ENCODE measurements around the gene NSL1. TPM values are rescaled to one million over a fixed set of nuclear protein-coding genes. Genes with fewer than 3 reads are reported as not detected.

Gene NSL1
- polyA plus RNA-seq, 1 donor (not counting 4 experiments of a cell fraction or from before 2014, with no cell fraction given) = 25.5 TPM

DNA sequence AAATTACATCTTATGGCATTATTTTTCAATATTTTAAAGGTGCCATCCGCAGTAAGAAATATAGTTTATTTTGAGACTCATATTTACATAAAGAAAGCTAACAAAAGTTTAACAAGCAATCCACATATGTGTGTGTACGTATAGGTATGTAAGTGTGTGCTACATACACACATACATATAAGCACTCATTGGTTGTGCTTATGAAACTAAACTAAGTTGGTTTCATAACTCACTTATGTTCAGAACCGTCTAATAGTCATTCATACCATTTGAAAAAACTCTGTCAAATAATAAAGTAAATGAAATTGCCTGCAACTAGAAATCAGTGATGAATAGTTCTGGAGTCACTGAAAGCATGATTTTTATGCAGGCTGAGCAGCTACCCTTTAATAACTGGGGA lies 14.2 kb upstream of the NSL1 start:
- no peaks in the 10 kb centered on the region for H3K36me3 ChIP-seq (ENCODE audit: control insufficient read depth in 2 of 2, extremely low read depth in 1 of 2, insufficient read depth in 2 of 2, low read length in 2 of 2)

DNA sequence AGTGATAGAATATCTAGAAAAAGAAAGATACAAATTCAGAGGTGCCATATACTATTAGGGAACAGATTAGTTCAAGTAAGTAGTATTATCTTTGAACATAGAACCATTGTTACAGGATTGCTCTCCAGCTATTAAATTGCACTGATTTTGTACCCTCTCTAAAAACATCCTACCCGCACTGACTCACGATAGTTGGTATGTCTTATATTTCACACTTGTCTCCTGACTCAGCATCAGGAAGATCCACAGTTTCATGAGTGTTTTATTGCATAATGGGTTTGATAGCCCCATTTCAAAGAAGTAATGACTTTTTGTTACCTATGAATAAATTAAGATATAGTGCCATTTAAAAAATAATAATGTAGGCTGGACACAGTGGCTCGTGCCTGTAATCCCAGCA lies 6.1 kb upstream of the NSL1 start:
- no peaks in the 10 kb centered on the region for H3K79me2 ChIP-seq (ENCODE audit: control insufficient read depth, insufficient read depth, low read length)
- H3K9me1 ChIP-seq (ENCODE audit: control insufficient read depth, extremely low read depth, insufficient read depth, low read length) = no peaks in the 10 kb centered on the region
- H3K27ac ChIP-seq (ENCODE audit: control insufficient read depth, insufficient read depth, low read length) = no peak overlapping the region
- H3K4me2 ChIP-seq (ENCODE audit: control insufficient read depth, extremely low read depth, insufficient read depth, low read depth, low read length) = no peak overlapping the region
- TF ChIP-seq EZH2 (IDR thresholded peaks at IDR 0.05; ENCODE audit: low read length) = no peak
- TF ChIP-seq, protein P1, sequence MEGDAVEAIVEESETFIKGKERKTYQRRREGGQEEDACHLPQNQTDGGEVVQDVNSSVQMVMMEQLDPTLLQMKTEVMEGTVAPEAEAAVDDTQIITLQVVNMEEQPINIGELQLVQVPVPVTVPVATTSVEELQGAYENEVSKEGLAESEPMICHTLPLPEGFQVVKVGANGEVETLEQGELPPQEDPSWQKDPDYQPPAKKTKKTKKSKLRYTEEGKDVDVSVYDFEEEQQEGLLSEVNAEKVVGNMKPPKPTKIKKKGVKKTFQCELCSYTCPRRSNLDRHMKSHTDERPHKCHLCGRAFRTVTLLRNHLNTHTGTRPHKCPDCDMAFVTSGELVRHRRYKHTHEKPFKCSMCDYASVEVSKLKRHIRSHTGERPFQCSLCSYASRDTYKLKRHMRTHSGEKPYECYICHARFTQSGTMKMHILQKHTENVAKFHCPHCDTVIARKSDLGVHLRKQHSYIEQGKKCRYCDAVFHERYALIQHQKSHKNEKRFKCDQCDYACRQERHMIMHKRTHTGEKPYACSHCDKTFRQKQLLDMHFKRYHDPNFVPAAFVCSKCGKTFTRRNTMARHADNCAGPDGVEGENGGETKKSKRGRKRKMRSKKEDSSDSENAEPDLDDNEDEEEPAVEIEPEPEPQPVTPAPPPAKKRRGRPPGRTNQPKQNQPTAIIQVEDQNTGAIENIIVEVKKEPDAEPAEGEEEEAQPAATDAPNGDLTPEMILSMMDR (optimal IDR thresholded peaks at IDR 0.05 in 1 of 3, IDR thresholded peaks at IDR 0.05 in 1 of 3, conservative IDR thresholded peaks at IDR 0.05 in 1 of 3; ENCODE audit: extremely low read depth in 1 of 3, insufficient read depth in 2 of 3, low read length in 3 of 3) = no peak
- dilution Hi-C loops (cut with MboI; ENCODE audit: extremely low pct_ligation_motif_present, low sequenced_read_pairs) = no loop called here
- peaks cover 0 to 7% of the 10 kb centered on the region in 2 experiments for H3K36me3 ChIP-seq (ENCODE audit: control insufficient read depth in 2 of 2, extremely low read depth in 1 of 2, insufficient read depth in 2 of 2, low read length in 2 of 2)
- no peak overlapping the region for H2AFZ ChIP-seq (ENCODE audit: control insufficient read depth, low read length)
- no peak overlapping the region for H3K4me3 ChIP-seq (ENCODE audit: control insufficient read depth in 2 of 3, extremely low read depth in 1 of 3, insufficient read depth in 2 of 3, low read depth in 1 of 3, low read length in 3 of 3)
- no peaks in the 10 kb centered on the region for H4K20me1 ChIP-seq (ENCODE audit: control insufficient read depth, extremely low read depth, insufficient read depth, low read length)
- no peak overlapping the region for H3K9ac ChIP-seq (ENCODE audit: control insufficient read depth, extremely low read depth, insufficient read depth, low read length)
- H3K9me3 ChIP-seq (ENCODE audit: control insufficient read depth, low read depth, low read length) = no peaks in the 10 kb centered on the region
- no peaks in the 10 kb centered on the region for H3K27me3 ChIP-seq (ENCODE audit: control insufficient read depth, extremely low read depth, insufficient read depth, low read length)
- H3K4me1 ChIP-seq (ENCODE audit: control insufficient read depth, extremely low read depth, insufficient read depth, low read length) = peaks cover 2% of the 10 kb centered on the region
- FAIRE-seq = no peak
- no peak for DNase-seq (ENCODE audit: low read depth, low spot score)

More for the DNA sequence above, 14.2 kb upstream of the NSL1 start:
- H4K20me1 ChIP-seq (ENCODE audit: control insufficient read depth, extremely low read depth, insufficient read depth, low read length) = no peaks in the 10 kb centered on the region
- no peaks in the 10 kb centered on the region for H3K27me3 ChIP-seq (ENCODE audit: control insufficient read depth, extremely low read depth, insufficient read depth, low read length)
- no peak overlapping the region for H3K4me3 ChIP-seq (ENCODE audit: control insufficient read depth in 2 of 3, extremely low read depth in 1 of 3, insufficient read depth in 2 of 3, low read depth in 1 of 3, low read length in 3 of 3)
- H2AFZ ChIP-seq (ENCODE audit: control insufficient read depth, low read length) = no peak overlapping the region
- dilution Hi-C loops (cut with MboI; ENCODE audit: extremely low pct_ligation_motif_present, low sequenced_read_pairs) = no loop called here
- DNase-seq (ENCODE audit: low read depth, low spot score) (no peak), FAIRE-seq (no peak)
- no peaks in the 10 kb centered on the region for H3K9me1 ChIP-seq (ENCODE audit: control insufficient read depth, extremely low read depth, insufficient read depth, low read length)
- H3K4me1 ChIP-seq (ENCODE audit: control insufficient read depth, extremely low read depth, insufficient read depth, low read length) = no peaks in the 10 kb centered on the region
- H3K9me3 ChIP-seq (ENCODE audit: control insufficient read depth, low read depth, low read length) = no peaks in the 10 kb centered on the region
- no peak overlapping the region for H3K4me2 ChIP-seq (ENCODE audit: control insufficient read depth, extremely low read depth, insufficient read depth, low read depth, low read length)
- TF ChIP-seq EZH2 (IDR thresholded peaks at IDR 0.05; ENCODE audit: low read length) = no peak
- TF ChIP-seq, protein P1 (optimal IDR thresholded peaks at IDR 0.05 in 1 of 3, IDR thresholded peaks at IDR 0.05 in 1 of 3, conservative IDR thresholded peaks at IDR 0.05 in 1 of 3; ENCODE audit: extremely low read depth in 1 of 3, insufficient read depth in 2 of 3, low read length in 3 of 3) = no peak
- H3K9ac ChIP-seq (ENCODE audit: control insufficient read depth, extremely low read depth, insufficient read depth, low read length) = no peak overlapping the region
- H3K27ac ChIP-seq (ENCODE audit: control insufficient read depth, insufficient read depth, low read length) = no peak overlapping the region
- H3K79me2 ChIP-seq (ENCODE audit: control insufficient read depth, insufficient read depth, low read length) = no peaks in the 10 kb centered on the region

All from keratinocyte (primary cell).